Parathyroid adenoma (tissue), 2 donors: Measurements from ENCODE around the gene TRPM5.

Source experiments
- H2AFZ ChIP-seq: fragments of 300-600 bp; sonication (generic); one replicate; pipeline ENCODE4 v1.7.0; 2017; ENCODE audit warnings: antibody characterized with exemption, mild to moderate bottlenecking
- H3K27ac ChIP-seq: fragments of 300-600 bp; sonication (generic); one replicate; pipeline ENCODE4 v1.7.0; 2017
- H3K27me3 ChIP-seq: fragments of 300-600 bp; sonication (generic); one replicate; pipeline ENCODE4 v1.7.0; 2017; ENCODE audit warnings: low read length; ENCODE audit not compliant: control insufficient read depth, insufficient read depth
- H3K36me3 ChIP-seq: fragments of 300-600 bp; sonication (generic); one replicate; pipeline ENCODE4 v1.7.0; 2017; ENCODE audit warnings: low read length; ENCODE audit not compliant: control insufficient read depth, insufficient read depth
- H3K4me1 ChIP-seq: fragments of 300-600 bp; sonication (generic); one replicate; pipeline ENCODE4 v1.7.0; 2017; ENCODE audit warnings: control low read depth
- H3K4me2 ChIP-seq: fragments of 300-600 bp; sonication (generic); one replicate; pipeline ENCODE4 v1.7.0; 2017; ENCODE audit warnings: low read length
- H3K4me3 ChIP-seq: fragments of 300-600 bp; sonication (generic); one replicate; pipeline ENCODE4 v1.7.0; 2017; ENCODE audit warnings: low read depth, low read length
- H3K79me2 ChIP-seq: fragments of 300-600 bp; sonication (generic); one replicate; pipeline ENCODE4 v1.7.0; 2017; ENCODE audit warnings: control low read depth
- H3K9ac ChIP-seq: fragments of 300-600 bp; sonication (generic); one replicate; pipeline ENCODE4 v1.7.0; 2017; ENCODE audit warnings: mild to moderate bottlenecking
- H3K9me3 ChIP-seq: fragments of 300-600 bp; sonication (generic); one replicate; pipeline ENCODE4 v1.7.0; 2017; ENCODE audit warnings: low read length; ENCODE audit not compliant: control insufficient read depth
- CTCF ChIP-seq: fragments of 300-600 bp; sonication (generic); IDR thresholded peaks from one replicate; pipeline ENCODE4 v1.7.0; 2017; ENCODE audit warnings: antibody characterized with exemption, mild to moderate bottlenecking
- donor health status: primary hyperparathyroidism.

Gene TRPM5

GRCh38 chr11:2460540-2461252, 16.4 kb upstream of the TRPM5 start:
- H3K9ac ChIP-seq: no peak overlapping the region
- H3K4me1 ChIP-seq: peaks cover 4% of the 10 kb centered on the region
- peaks cover 3% of the 10 kb centered on the region for H3K79me2 ChIP-seq
- no peak overlapping the region for H3K4me3 ChIP-seq
- no peaks in the 10 kb centered on the region for H3K9me3 ChIP-seq
- H3K4me2 ChIP-seq: no peak overlapping the region
- H3K27me3 ChIP-seq: no peaks in the 10 kb centered on the region
- no peak overlapping the region for H3K27ac ChIP-seq
- no peak for TF ChIP-seq CTCF
- H2AFZ ChIP-seq: no peak overlapping the region
- no peaks in the 10 kb centered on the region for H3K36me3 ChIP-seq

GRCh38 chr11:2459796-2460531, 15.7 kb upstream of the TRPM5 start:
- H3K4me1 ChIP-seq: peaks cover 4% of the 10 kb centered on the region
- TF ChIP-seq CTCF: no peak
- H3K36me3 ChIP-seq: no peaks in the 10 kb centered on the region
- H3K9ac ChIP-seq: no peak overlapping the region
- no peaks in the 10 kb centered on the region for H3K9me3 ChIP-seq
- no peak overlapping the region for H2AFZ ChIP-seq
- H3K4me3 ChIP-seq: no peak overlapping the region
- peaks cover 3% of the 10 kb centered on the region for H3K79me2 ChIP-seq
- no peaks in the 10 kb centered on the region for H3K27me3 ChIP-seq
- H3K4me2 ChIP-seq: no peak overlapping the region
- H3K27ac ChIP-seq: no peak overlapping the region

DNA sequence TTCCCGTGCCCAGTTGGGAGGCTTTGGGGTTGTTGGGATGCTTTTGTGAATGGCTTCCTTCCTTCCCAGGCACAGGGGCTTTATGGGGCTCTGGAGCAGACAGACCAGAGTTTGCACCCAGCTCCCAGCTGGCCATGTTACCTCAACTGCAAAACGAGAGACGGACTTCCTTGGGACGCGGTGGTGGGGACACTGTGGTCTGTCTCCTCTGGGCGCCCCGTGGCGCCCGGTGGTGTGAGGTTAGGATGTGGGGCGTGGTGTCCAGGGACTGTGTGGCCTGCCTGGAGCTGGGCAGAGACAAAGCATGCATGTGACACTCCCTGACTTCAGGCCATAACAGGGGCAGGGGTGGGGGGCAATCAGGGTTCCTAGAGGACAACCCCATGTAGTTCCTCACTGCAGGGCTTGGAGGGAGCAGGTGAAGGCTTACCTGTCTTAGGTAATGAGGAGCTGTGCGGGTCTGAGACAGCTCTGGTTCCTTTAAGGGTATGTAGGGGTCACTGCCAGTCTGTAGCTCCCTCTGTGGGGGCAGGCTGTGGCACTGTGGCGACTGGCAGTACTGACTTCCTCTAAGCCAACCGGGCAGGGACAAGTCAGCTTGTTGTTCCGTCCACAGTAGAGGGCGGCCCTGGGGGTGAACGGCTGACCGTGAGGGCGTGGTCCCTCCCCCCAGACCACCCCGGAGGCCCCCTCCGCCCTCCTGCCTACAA, 14.9 kb upstream of the TRPM5 start:
- no peak overlapping the region for H3K4me3 ChIP-seq

DNA sequence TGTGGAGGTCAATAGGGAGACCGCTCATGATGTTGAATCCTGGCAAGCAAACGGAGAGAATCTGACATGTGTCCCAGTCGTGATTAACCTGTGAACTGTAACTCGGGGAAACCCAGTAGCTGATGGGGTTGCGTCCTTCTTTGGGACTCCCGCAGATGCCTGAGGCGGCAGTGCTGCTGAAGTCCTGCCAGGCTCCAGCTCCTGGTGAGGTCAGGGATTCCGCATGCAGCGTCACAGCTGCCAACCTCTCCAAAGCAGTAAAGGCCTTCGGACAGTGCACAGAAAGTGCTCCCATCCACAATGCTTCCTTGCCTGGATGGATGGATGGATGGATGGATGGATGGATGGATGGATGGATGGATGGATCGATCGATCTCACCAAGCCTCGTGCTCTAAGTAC, 14.0 kb upstream of the TRPM5 start:
- Histone ChIP-seq H3K27me3 (no peaks in the 10 kb centered on the region), H3K36me3 (no peaks in the 10 kb centered on the region), H3K27ac (no peak overlapping the region), H3K9ac (no peak overlapping the region), H3K4me2 (no peak overlapping the region), H3K9me3 (no peaks in the 10 kb centered on the region), H3K4me1 (peaks cover 4% of the 10 kb centered on the region), H2AFZ (no peak overlapping the region), H3K79me2 (no peaks in the 10 kb centered on the region), H3K4me3 (no peak overlapping the region)
- no peak for TF ChIP-seq CTCF

More for the DNA sequence above, 14.9 kb upstream of the TRPM5 start:
- H3K4me2 ChIP-seq: no peak overlapping the region
- H3K27me3 ChIP-seq: no peaks in the 10 kb centered on the region
- H3K9ac ChIP-seq: no peak overlapping the region
- no peaks in the 10 kb centered on the region for H3K9me3 ChIP-seq
- TF ChIP-seq CTCF: no peak
- no peak overlapping the region for H3K27ac ChIP-seq
- H3K4me1 ChIP-seq: peaks cover 4% of the 10 kb centered on the region
- no peaks in the 10 kb centered on the region for H3K36me3 ChIP-seq
- peaks cover 3% of the 10 kb centered on the region for H3K79me2 ChIP-seq
- no peak overlapping the region for H2AFZ ChIP-seq
